ENCODE data around the gene RAB36. TPM values are rescaled to one million over a fixed set of nuclear protein-coding genes. Genes with fewer than 3 reads are reported as not detected.

Gene RAB36
- total RNA-seq, 2 donors from 2014 or later: 2.6 to 3.3 TPM

DNA sequence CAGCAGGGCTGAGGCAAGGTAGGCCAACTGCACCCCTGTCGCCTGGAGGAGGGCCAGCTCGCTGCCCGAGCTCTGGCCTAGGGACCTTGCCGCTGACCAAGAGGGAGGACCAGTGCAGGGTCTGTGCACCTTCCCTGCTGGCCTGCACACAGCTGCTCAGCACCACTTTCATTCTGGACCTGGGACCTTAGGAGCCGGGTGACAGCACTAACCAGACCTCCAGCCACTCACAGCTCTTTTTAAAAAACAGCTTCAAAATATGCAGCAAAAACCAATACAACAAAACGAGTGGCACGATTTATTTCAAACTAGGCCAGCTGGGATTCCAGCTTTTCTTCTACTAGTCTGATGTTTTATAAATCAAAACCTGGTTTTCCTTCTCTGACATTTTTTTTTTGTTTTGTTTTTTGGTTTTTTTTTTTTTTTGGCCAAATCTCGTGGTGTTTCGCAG is 21.4 kb upstream of the RAB36 start:
- Mint-ChIP-seq H3K27ac (no peak overlapping the region), H3K36me3 (ENCODE audit: low read depth) (no peaks in the 10 kb centered on the region), H3K4me1 (peaks cover 2% of the 10 kb centered on the region), H3K4me3 (no peak overlapping the region), H3K27me3 (ENCODE audit: insufficient read depth) (no peaks in the 10 kb centered on the region), H3K9me3 (no peaks in the 10 kb centered on the region)
- DNase-seq: no peak
- H3K4me1 ChIP-seq (ENCODE audit: control insufficient read depth, insufficient read depth, low read length): no peaks in the 10 kb centered on the region
- no peaks in the 10 kb centered on the region for H3K36me3 ChIP-seq (ENCODE audit: control insufficient read depth, insufficient read depth, low read length)
- 88 to 89% methylated on average over 7 to 8 of the region's 9 CpGs for WGBS, 2 experiments (ENCODE audit: insufficient coverage in 1 of 2, insufficient read length in 1 of 2)
- no peaks in the 10 kb centered on the region for H3K27me3 ChIP-seq (ENCODE audit: control insufficient read depth, insufficient read depth, low read length, poor library complexity, severe bottlenecking)
- no peak overlapping the region for H3K27ac ChIP-seq (ENCODE audit: low read depth, low read length)
- H3K4me3 ChIP-seq (ENCODE audit: low read length): no peak overlapping the region
- no peak overlapping the region for H3K9ac ChIP-seq (ENCODE audit: extremely low read depth, low read length, poor library complexity, severe bottlenecking)
- TF ChIP-seq, protein P1, sequence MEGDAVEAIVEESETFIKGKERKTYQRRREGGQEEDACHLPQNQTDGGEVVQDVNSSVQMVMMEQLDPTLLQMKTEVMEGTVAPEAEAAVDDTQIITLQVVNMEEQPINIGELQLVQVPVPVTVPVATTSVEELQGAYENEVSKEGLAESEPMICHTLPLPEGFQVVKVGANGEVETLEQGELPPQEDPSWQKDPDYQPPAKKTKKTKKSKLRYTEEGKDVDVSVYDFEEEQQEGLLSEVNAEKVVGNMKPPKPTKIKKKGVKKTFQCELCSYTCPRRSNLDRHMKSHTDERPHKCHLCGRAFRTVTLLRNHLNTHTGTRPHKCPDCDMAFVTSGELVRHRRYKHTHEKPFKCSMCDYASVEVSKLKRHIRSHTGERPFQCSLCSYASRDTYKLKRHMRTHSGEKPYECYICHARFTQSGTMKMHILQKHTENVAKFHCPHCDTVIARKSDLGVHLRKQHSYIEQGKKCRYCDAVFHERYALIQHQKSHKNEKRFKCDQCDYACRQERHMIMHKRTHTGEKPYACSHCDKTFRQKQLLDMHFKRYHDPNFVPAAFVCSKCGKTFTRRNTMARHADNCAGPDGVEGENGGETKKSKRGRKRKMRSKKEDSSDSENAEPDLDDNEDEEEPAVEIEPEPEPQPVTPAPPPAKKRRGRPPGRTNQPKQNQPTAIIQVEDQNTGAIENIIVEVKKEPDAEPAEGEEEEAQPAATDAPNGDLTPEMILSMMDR (conservative IDR thresholded peaks at IDR 0.05): no peak
- no peaks in the 10 kb centered on the region for H3K9me3 ChIP-seq (ENCODE audit: control insufficient read depth, low read length)

DNA sequence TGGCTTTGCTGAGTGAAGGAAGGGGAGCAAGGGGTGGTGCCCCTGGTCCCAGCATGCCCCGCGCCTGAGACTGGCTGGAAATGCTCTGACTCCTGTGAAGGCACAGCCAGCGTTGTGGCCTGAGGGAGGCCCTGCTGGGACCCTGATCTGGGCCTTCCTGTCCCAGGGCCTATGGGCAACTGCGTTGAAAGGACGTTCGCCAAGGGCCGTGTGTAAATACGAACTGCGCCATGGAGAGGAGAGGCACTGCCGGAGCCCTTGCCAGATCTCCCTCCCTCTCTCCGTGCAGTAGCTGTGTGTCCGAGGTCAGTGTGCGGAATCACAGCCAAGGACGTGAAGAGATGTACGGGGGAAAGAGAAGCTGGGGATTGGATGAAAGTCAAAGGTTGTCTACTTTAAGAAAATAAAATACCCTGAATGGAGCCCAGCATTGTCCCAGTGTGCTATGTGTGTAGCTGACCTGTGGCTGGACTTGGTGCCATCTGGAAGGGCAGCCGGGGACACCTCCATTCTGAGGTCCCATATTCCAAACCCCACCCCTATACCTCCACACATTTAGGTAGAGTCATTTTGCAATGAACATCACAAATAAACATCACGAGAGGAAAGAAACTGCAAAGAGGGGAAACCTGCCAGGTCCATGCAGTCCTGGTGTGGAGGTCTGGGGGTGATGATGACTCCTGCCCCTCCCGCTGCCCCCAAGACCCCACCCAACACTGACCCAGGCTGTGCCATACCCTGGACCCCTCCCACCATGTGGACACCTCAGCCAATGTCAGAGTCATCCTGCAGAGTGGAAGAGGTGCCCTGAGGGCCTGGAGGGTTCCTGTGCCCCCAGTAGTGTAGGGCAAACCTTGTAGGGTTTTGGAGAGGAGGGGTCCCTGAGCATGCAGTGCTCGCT is 20.4 kb upstream of the RAB36 start:
- peaks cover 2% of the 10 kb centered on the region for H3K4me1 Mint-ChIP-seq
- H3K9ac ChIP-seq (ENCODE audit: extremely low read depth, low read length, poor library complexity, severe bottlenecking): no peak overlapping the region
- no peaks in the 10 kb centered on the region for H3K27me3 ChIP-seq (ENCODE audit: control insufficient read depth, insufficient read depth, low read length, poor library complexity, severe bottlenecking)
- H3K9me3 Mint-ChIP-seq: no peaks in the 10 kb centered on the region
- no peak for DNase-seq
- no peaks in the 10 kb centered on the region for H3K4me1 ChIP-seq (ENCODE audit: control insufficient read depth, insufficient read depth, low read length)
- no peaks in the 10 kb centered on the region for H3K36me3 Mint-ChIP-seq (ENCODE audit: low read depth)
- no peak overlapping the region for H3K4me3 Mint-ChIP-seq
- WGBS, 2 experiments (ENCODE audit: insufficient coverage in 1 of 2, insufficient read length in 1 of 2): 87 to 92% methylated on average over 12 to 19 of the region's 19 CpGs
- H3K36me3 ChIP-seq (ENCODE audit: control insufficient read depth, insufficient read depth, low read length): no peaks in the 10 kb centered on the region
- no peak overlapping the region for H3K27ac Mint-ChIP-seq
- TF ChIP-seq, protein P1 (conservative IDR thresholded peaks at IDR 0.05): no peak
- no peaks in the 10 kb centered on the region for H3K9me3 ChIP-seq (ENCODE audit: control insufficient read depth, low read length)
- peaks cover 4% of the 10 kb centered on the region for H3K27me3 Mint-ChIP-seq (ENCODE audit: insufficient read depth)
- no peak overlapping the region for H3K27ac ChIP-seq (ENCODE audit: low read depth, low read length)
- no peak overlapping the region for H3K4me3 ChIP-seq (ENCODE audit: low read length)

DNA sequence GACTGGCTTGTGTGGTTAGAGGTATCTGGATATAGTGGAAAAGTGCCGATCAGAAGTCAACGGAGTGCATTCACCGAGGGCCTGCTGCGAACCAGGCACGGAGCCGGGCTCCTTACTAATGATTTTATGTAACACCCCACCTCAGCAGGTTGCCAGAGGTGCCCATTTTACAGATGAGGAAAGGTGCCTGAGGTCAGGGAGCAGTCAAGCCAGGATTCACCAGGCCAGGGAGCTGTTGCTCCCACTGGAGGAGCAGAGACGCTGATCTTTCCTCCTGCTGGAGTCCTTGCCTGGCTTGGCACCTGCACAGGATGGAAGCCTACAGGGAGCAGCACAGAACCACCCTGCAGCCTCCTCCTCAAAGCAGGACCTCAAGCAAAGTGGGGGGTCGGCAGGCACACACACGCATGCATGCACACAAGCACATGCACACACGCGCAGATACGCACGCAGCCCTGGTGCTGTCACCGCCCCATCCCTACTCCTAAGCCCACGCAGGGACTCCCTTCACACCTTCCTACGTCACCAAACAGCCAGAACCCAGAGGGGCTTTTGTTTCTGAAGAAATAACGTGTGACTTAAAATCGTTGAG is 19.7 kb upstream of the RAB36 start:
- Mint-ChIP-seq H3K27me3 (ENCODE audit: insufficient read depth) (peaks cover 7% of the 10 kb centered on the region), H3K9me3 (no peaks in the 10 kb centered on the region), H3K4me1 (peaks cover 2% of the 10 kb centered on the region), H3K4me3 (no peak overlapping the region), H3K36me3 (ENCODE audit: low read depth) (no peaks in the 10 kb centered on the region), H3K27ac (no peak overlapping the region)
- no peak overlapping the region for H3K27ac ChIP-seq (ENCODE audit: low read depth, low read length)
- no peaks in the 10 kb centered on the region for H3K4me1 ChIP-seq (ENCODE audit: control insufficient read depth, insufficient read depth, low read length)
- H3K36me3 ChIP-seq (ENCODE audit: control insufficient read depth, insufficient read depth, low read length): no peaks in the 10 kb centered on the region
- 89 to 92% methylated on average over 12 to 18 of the region's 18 CpGs for WGBS, 2 experiments (ENCODE audit: insufficient coverage in 1 of 2, insufficient read length in 1 of 2)
- no peak overlapping the region for H3K9ac ChIP-seq (ENCODE audit: extremely low read depth, low read length, poor library complexity, severe bottlenecking)
- H3K9me3 ChIP-seq (ENCODE audit: control insufficient read depth, low read length): no peaks in the 10 kb centered on the region
- DNase-seq: no peak
- TF ChIP-seq, protein P1 (conservative IDR thresholded peaks at IDR 0.05): no peak
- no peaks in the 10 kb centered on the region for H3K27me3 ChIP-seq (ENCODE audit: control insufficient read depth, insufficient read depth, low read length, poor library complexity, severe bottlenecking)
- H3K4me3 ChIP-seq (ENCODE audit: low read length): no peak overlapping the region
